Inflammatory macrophage treated with lipopolysaccharide for 1 hour (primary cell): ENCODE results near the gene NBPF10.
"Not testable (repeated sequence)": the region's sequence is repeated elsewhere in the genome, so short reads cannot be mapped to it uniquely, and the experiment has no call there.

Experiments
- DNase-seq, 2 donors: peaks; one replicate each; pipeline ENCODE4 v3.0.0-alpha.2; 2020 to 2022

Gene NBPF10, protein sequence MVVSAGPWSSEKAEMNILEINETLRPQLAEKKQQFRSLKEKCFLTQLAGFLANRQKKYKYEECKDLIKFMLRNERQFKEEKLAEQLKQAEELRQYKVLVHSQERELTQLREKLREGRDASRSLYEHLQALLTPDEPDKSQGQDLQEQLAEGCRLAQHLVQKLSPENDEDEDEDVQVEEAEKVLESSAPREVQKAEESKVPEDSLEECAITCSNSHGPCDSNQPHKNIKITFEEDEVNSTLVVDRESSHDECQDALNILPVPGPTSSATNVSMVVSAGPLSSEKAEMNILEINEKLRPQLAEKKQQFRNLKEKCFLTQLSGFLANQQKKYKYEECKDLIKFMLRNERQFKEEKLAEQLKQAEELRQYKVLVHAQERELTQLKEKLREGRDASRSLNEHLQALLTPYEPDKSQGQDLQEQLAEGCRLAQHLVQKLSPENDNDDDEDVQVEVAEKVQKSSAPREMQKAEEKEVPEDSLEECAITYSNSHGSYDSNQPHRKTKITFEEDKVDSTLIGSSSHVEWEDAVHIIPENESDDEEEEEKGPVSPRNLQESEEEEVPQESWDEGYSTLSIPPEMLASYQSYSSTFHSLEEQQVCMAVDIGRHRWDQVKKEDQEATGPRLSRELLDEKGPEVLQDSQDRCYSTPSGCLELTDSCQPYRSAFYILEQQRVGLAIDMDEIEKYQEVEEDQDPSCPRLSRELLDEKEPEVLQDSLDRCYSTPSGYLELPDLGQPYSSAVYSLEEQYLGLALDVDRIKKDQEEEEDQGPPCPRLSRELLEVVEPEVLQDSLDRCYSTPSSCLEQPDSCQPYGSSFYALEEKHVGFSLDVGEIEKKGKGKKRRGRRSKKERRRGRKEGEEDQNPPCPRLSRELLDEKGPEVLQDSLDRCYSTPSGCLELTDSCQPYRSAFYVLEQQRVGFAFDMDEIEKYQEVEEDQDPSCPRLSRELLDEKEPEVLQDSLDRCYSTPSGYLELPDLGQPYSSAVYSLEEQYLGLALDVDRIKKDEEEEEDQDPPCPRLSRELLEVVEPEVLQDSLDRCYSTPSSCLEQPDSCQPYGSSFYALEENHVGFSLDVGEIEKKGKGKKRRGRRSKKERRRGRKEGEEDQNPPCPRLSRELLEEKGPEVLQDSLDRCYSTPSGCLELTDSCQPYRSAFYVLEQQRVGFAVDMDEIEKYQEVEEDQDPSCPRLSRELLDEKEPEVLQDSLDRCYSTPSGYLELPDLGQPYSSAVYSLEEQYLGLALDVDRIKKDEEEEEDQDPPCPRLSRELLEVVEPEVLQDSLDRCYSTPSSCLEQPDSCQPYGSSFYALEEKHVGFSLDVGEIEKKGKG (N-terminal part only)

DNA sequence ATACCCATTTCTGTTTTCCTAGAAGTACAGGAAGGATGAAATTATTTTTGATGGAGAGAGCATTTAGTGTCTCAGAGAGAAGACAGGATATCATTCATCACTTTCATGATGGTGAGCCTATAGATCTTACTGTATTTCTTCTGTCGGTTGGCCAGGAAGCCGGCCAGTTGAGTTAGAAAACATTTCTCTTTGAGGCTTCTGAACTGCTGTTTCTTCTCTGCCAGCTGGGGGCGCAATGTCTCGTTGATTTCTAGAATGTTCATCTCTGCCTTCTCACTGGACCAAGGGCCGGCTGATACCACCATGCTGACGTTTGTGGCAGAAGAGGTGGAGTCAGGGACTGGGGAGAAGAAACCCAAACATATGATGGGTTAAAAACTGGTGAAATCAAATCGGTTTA is at the start of gene NBPF10:
NBPF10 (minus strand) TSS at position 340 of the 400 bp plus-strand sequence; CDS start at position 305, 35 bp downstream.
- DNase-seq, result not testable (repeated sequence)

DNA sequence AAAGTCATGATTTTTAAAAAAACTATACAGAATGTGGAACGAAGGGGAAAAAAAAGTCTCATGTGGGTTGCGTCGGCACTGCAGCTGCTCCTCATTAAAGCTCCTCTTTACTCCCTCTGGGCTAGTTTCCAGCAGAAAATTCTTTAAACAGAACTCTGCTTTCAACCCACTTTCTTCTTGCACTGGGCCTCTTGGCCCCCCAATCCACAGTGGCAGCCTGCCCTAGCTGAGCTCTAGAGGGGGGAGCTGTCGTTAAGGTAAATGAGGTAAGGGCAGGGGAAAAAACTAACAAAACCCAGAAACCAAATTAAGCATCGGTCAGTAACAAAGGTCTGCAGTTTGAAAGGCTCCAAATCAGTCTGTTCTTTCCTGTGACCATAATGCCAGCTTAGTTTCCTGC is 29.9 kb upstream of the NBPF10 start:
- DNase-seq, result not testable (repeated sequence)

DNA sequence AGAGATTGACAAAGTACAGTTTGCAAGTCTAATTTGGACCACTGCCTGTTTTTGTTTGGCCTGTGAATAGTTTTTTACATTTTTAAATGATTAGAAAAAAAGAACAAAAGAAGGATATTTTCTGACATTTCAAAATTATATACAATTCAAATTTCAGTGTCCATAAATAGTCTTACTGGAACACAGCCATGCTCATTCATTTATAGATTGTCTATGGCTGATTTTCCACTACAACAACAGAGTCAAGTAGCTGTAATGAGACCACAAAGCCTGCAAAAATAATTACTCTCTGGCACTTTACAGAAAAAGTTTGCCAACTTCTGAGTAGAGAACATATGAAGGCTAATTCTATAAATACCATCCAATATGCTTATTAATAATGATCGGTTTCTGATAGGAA is 23.1 kb upstream of the NBPF10 start:
- not testable (repeated sequence) for DNase-seq

DNA sequence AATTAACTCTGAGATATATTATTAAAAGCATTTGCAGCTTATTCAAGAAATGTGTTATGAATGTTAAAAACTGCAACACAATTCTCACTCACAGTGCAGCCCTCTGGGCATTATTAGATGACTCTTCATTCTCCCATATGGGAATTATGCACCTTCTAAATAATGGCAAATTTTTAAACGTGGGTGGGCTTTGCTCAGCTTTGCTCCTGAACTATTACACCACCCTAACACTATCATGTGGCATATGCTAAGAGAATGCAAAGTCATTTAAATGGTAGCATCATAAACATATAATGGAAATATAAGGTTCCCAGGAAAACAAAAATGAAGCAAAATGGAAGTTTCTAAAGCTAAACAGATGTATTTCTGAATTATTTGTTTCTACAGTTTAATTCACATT is 22.7 kb upstream of the NBPF10 start:
- DNase-seq, result not testable (repeated sequence)
